Umbilical cord (tissue), 2 donors: ENCODE data around the gene CTSD. TPM values are rescaled to one million over a fixed set of nuclear protein-coding genes. Genes with fewer than 3 reads are reported as not detected.
"Not testable (repeated sequence)": the region's sequence is repeated elsewhere in the genome, so short reads cannot be mapped to it uniquely, and the experiment has no call there.

Experiments
- DNase-seq: peaks from one replicate; pipeline ENCODE4 v3.0.0-alpha.2; 2015; ENCODE audit warnings: low spot score
- total RNA-seq: library from RNA; depleted of rRNA; stranded (reverse); fragments of >200 nt; gene quantifications from one replicate; pipeline ENCODE4 v1.2.3, GENCODE V29; 2014; ENCODE audit warnings: low replicate concordance; ENCODE audit not compliant: insufficient read depth

The CTSD gene
- total RNA-seq, 1 donor from 2014 or later, result 64.8 TPM

- DNase-seq, result no peak
Observed at GRCh38 chr11:1770528-1770927, 6.8 kb upstream of the CTSD start.

DNA sequence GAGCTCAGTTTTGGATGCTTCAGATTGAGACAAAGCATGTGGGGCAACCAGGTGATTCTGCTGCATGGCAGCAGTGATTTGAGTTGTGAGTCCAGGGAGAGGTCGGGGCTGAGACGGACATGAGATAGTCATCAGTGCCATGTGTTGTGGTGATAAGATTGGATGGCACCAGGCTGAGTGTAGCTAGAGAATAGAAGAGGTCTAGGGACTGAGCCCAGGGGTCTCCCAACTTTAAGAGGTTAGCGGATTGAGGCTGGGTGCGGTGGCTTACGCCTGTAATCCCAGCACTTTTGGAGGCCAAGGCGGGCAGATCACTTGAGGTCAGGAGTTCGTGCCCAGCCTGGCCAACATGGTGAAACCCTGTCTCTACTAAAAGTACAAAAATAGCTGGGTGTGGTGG, 6.3 kb upstream of the CTSD start:
- no peak for DNase-seq

DNA sequence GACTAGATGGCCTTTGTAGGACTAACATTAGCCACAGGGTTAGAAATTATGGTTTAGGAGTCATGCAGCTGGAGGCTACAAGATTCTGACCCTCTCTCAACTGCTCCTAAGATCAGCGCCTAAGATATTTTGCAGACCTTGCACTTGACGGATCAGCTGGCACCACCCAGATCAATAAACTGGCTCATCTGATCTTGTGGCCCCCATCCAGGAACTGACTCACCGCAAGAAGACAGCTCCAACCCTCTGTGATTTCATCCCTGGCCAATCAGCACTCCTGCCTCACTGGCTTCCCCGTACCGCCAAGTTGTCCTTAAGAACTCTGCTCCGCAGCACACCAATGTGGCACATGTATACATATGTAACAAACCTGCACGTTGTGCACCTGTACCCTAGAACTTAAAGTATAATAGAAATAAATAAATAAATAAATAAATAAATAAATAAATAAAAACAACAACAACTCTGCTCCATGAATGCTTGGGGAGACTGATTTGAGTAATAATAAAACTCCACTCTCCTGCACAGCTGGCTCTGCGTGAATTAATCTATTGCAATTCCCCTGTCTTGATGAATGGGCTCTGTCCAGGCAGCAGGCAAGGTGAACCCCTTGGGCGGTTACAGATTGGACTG, 5.7 kb upstream of the CTSD start:
- not testable (repeated sequence) for DNase-seq

DNA sequence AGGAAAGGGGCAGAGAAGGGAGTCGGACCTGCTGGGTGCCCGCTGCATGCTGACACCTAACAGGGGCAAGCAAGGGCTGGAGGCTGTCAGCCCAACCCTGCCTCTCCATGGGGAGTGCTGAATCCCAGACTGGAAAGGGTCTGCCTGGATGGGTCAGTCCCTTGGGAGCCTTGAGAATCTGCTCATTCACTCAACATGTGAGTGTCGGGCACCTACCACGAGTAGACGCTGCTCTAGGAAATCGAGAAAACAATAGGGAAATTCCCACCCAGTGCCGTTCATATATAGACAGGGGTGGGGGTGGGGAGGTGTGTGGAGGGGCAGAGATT, 4.4 kb upstream of the CTSD start:
- DNase-seq, result no peak

DNA sequence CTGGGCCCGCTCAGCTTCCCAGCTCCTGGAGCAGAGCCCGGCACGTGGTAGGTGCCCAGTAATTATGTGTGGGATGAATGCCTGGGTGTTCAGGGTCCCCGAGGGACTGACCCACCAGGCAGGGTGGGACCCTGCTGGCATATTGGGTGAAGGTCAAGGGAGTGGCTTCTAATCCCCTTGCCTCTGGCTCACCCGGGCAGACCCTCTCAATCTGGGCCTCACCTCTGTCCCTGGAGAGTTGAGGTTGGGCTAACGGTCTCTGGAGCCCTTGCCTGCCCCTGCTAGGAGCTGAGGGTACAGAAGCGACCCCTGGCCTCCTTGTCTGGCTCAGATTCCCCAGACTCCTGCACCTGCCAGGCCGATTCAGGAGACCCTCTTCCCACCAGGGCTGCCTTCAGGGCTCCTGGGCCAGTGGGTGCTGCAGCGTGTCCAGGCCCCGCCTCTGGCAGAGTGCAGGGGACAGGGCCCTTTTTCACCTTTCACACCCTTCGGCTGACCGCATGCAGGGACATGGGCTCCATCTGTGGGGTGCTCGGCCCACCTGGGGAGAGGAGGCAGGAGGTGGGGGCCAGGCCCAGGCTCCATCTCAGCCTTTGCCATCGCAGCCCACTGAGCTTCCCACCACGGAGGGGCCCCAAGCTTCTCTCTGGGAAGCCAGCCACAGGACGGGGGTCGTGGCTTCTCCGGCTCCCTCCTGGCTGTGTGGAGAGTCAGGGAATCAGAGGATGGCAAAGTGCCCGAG, 3.8 kb upstream of the CTSD start:
- DNase-seq, result no peak

DNA sequence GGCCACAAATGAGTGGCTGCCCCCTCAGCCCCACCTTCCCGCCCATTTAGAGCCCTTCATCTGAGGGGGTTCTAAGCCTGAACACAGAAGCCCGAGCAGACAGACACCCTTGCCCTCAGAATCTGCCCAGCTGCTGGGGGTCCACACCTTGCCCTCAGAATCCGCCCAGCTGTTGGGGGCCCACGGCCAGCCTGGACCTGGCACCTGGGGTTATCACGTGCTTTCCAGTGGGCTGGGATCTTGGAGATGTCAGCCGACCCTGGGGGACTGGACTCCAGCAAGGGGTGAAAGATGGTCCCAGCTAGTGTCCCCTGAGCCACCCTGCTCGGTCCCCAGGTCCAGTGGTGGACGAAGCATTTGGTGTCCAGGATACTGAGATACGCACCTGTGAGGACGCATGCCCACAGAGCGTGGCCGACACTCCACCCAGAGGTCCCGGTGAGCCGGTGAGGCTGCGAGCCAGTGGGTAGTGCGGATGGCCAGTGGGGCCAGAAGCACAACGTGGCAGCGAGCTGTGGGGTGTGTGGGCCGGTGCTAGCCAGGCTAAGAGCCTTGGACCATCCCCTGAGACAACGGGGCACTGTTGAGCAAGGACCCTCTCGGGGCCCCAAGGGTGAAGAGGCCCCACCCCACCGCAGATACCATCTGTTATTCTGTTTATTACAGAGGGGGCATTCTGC, 3.1 kb upstream of the CTSD start:
- DNase-seq, result no peak

GRCh38 chr11:1765871-1766718, 2.4 kb upstream of the CTSD start:
- no peak for DNase-seq

DNA sequence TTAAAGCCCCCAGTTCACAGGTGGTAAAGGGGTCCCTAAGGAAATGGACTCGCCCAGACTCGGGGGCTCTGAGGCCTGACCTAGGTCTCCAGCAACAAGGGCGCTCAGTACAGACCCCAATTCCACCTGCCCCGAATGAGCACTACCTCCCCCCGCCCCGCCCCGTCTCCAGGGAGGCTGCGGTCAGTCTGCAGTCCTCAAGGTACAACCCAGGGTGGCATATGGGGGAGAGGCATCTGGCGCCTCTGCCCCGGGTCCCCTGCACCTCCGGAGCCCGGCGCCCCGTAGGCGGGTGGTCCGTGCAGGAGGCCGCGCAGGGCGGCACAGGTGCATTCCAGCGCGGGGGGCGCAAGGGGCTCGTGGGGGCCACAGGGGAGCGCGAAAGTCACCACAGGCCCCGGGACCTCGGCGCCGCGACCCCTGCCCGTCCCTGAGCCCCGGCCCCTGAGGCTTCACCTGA, 361 bp downstream of the CTSD start:
- no peak for DNase-seq

DNA sequence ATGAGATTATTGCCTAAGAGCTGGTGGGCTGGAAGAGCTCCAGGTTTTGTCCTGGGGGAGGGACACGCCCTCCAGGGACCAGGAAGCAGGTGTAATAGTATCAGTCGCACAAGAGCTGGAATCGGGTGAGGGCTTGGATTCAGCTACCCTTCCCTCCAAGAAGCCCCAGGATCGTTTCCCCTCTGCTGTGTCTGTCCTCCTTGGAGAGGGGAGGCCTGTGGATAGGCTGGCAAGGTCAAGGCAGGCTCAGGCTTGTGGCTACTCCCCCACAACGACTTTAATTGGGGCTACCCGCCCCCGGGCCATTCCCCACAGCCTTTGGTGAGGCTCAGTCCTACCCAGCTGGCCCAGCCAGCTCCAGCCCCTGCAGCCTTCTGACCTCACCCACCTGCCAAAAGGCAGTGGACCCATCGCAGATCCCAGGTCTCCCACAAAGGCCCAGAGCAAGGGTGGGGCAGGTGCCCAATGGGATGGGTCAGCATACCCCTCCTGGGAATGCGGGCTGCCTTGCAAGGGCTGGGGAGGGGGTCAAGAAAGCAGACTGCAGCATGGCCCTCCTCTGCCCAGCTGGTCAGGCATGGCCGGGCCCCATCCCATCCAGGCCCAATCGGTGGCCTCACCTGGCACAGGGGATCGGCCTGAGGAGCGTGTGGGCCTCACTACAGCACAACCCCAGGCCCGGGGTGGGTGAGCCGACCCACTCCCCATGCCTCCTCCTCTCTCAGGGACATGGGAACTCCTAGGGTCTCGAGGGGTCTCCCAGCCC, 1.0 kb downstream of the CTSD start:
- no peak for DNase-seq

- DNase-seq, result no peak
Observed at GRCh38 chr11:1761857-1762536, 1.7 kb downstream of the CTSD start.

- no peak for DNase-seq
Observed at GRCh38 chr11:1761110-1761856, 2.4 kb downstream of the CTSD start.

GRCh38 chr11:1760351-1761109, 3.2 kb downstream of the CTSD start:
- DNase-seq, result peak; percentile 48

DNA sequence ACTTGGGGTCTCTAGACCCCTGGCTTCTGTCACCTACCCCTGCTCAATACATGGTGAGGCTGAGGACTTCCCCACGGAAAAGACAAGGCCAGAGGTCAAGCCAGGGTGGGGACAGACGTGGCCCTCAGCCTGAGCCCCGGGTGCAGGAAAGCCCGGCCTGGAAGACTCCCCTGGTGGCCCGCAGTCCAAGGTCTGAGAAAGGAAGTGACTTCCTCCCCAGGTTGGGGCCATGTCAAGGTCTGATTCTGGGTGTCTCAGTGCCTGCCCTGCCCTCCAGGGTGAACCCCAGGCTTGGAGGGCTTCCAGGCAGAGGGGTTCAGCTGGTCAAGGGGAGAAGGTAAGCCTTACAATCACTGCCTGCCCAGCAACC, 3.9 kb downstream of the CTSD start:
- no peak for DNase-seq

DNA sequence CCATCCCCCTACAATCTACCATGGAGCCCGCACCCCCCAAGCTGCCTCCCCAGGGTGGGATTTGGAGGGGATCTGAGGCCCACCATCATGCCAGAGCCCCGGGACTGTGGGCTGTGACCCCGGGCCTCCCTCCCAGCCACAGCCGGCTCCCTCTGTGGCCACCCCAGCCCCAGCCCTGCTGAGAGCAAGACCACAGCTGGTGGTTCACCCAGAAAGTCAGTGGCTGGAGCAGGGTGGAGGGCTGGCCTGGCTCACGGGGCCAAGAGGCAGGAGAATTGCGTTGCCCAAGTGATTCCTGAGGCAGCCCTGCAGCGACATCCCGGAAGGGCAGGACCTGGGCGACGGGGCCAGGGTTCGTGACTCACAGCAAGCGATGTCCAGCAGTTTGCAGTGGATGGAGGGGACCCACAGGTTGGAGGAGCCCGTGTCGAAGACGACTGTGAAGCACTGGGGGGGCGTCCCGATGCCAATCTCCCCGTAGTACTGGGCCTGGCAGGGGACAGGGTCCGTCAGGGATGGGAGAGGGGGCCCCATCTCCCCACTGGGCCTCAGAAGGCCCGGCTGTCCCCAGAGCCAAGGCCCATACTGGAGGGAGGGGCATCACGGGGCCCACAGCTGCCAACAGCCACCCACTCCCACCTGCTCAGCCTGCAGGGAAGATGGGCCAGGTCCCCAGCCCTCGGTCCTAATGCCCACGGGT, 4.4 kb downstream of the CTSD start:
- no peak for DNase-seq

DNA sequence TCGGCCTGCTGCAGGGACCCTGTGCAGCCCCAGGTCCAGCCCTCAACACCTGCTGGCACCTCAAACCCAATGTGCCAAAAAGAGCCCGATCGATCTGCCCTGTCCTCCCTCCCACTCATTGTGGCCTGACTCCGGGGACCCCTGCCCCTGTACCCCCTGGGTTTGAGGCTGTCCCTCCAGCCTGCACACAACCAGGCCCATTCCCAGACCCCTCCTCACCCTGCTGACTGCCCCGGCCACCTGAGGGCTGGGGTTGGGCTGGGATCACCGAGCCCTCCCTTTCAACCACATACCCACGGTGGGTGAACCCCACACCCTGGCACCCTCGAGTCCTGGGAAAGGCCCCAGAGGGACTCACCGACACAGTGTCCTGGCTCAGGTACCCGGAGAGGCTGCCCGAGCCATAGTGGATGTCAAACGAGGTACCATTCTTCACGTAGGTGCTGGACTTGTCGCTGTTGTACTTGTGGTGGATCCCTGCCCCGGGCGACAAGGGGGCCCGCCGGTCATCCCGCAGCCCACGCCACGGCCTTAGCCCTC, 5.0 kb downstream of the CTSD start:
- DNase-seq, result no peak

GRCh38 chr11:1757861-1758610, 5.7 kb downstream of the CTSD start:
- no peak for DNase-seq
